Aorta (tissue), 5 donors: ENCODE data around the gene RAB8A. TPM values are rescaled to one million over a fixed set of nuclear protein-coding genes. Genes with fewer than 3 reads are reported as not detected.

Experiments
- ATAC-seq: fragments of 200-7000 bp; cut with Tn5 transposase; one replicate; pipeline ENCODE4 v1.9.1; 2022; ENCODE audit warnings: moderate library complexity; ENCODE audit not compliant: low FRiP score
- DNase-seq, 2 donors: peaks; one replicate each; pipeline ENCODE4 v3.0.0-alpha.2; 2020
- H3K27ac ChIP-seq, 2 donors: one replicate each; pipeline ENCODE4 v1.5.1; 2013; ENCODE audit warnings: low read length in 2 of 2, mild to moderate bottlenecking in 2 of 2, moderate library complexity in 2 of 2, control low read depth in 1 of 2, inconsistent platforms in 1 of 2, low read depth in 1 of 2
- H3K27me3 ChIP-seq, 2 donors: one replicate each; pipeline ENCODE4 v1.6.1; 2013; ENCODE audit warnings: control low read depth in 1 of 2, low read length in 1 of 2, mild to moderate bottlenecking in 1 of 2, moderate library complexity in 1 of 2; ENCODE audit not compliant: insufficient read depth in 2 of 2, control insufficient read depth in 1 of 2
- H3K36me3 ChIP-seq, 2 donors: one replicate each; pipeline ENCODE4 v1.6.1; 2013; ENCODE audit warnings: control low read depth in 1 of 2, low read length in 1 of 2, mild to moderate bottlenecking in 1 of 2; ENCODE audit not compliant: insufficient read depth in 2 of 2, control insufficient read depth in 1 of 2
- H3K4me1 ChIP-seq, 2 donors: one replicate each; pipeline ENCODE4 v1.6.1; 2013; ENCODE audit warnings: low read length in 2 of 2, control low read depth in 1 of 2, mild to moderate bottlenecking in 1 of 2, moderate library complexity in 1 of 2; ENCODE audit not compliant: insufficient read depth in 2 of 2, control insufficient read depth in 1 of 2
- H3K4me3 ChIP-seq, 2 donors: one replicate each; pipeline ENCODE4 v1.5.1; 2013; ENCODE audit warnings: low read length in 2 of 2, control low read depth in 1 of 2, mild to moderate bottlenecking in 1 of 2
- H3K9me3 ChIP-seq: one replicate; pipeline ENCODE4 v1.6.1; 2013; ENCODE audit warnings: mild to moderate bottlenecking, low read length; ENCODE audit not compliant: control insufficient read depth
- WGBS, 2 donors: extraction: QIAGEN DNeasy Blood & Tissue Kit; methylation state at CpG; one replicate each; pipeline ENCODE4 v1.1.7; 2013; 5-methylcytosine and 5-hydroxymethylcytosine counted together
- intact Hi-C, 2 donors: fragments of 100-400 bp; cut with DNase I; formaldehyde crosslinking; loops; one replicate each; pipeline versions ENCODE4 v1.14.2 to v1.15.0; 2022
- polyA plus RNA-seq, 2 donors: library from polyadenylated mRNA; stranded (reverse); fragments of 200-250 nt; gene quantifications; one replicate each; pipeline ENCODE4 v1.2.3, GENCODE V29; 2013
- total RNA-seq, 2 donors: library from RNA; stranded (reverse); fragmentation: NEBNext Ultra II Directional; extraction: Animal tissue kit (Norgen Biotek cat#: 25700); gene quantifications; one replicate each; pipeline ENCODE4 v1.2.1, GENCODE V29; 2021
- donor health status: healthy with polysubstance abuse.
- donor health status: Bipolar disorder and iron deficiency.
- donor health status: DM: no; HTN: no; CAD: no.
- donor health status: DM: no; HTN: no; CAD: no.
- donor health status: DM: yes; HTN: yes; CAD: no.

Gene RAB8A
- total and polyA plus RNA-seq, 4 donors: 17.6 to 56.7 (median 40.8) TPM

DNA sequence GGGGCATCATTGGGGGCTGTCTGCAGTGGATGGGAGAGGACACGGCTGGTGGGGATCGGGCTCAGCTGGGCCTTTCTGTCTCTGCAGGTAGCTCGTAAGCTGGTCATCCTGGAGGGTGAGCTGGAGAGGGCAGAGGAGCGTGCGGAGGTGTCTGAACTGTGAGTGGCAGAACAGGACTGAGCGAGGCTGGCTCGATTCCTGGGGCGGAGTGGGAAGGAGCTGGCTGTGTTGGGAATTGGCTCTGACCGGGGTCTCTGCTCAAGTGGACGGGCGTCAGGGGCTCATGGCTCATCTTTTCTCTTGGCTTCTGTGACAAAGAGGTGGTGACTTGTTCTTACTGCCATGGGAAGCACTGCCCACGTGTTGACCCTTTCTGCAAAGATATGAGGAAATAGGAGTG lies 23.7 kb upstream of the RAB8A start:
- intact Hi-C loops: no loop called here
- ATAC-seq (no peak), DNase-seq (no peak)
- Histone ChIP-seq H3K27ac (peak overlapping the region in 1 of 2 donors; percentile 42), H3K4me3 (no peak overlapping the region), H3K27me3 (no peaks in the 10 kb centered on the region), H3K9me3 (no peaks in the 10 kb centered on the region), H3K36me3 (peaks cover 12 to 34% of the 10 kb centered on the region in 2 donors), H3K4me1 (no peaks in the 10 kb centered on the region)
- 30 to 40% methylated on average over 12 of the region's 12 CpGs for WGBS, 2 donors

DNA sequence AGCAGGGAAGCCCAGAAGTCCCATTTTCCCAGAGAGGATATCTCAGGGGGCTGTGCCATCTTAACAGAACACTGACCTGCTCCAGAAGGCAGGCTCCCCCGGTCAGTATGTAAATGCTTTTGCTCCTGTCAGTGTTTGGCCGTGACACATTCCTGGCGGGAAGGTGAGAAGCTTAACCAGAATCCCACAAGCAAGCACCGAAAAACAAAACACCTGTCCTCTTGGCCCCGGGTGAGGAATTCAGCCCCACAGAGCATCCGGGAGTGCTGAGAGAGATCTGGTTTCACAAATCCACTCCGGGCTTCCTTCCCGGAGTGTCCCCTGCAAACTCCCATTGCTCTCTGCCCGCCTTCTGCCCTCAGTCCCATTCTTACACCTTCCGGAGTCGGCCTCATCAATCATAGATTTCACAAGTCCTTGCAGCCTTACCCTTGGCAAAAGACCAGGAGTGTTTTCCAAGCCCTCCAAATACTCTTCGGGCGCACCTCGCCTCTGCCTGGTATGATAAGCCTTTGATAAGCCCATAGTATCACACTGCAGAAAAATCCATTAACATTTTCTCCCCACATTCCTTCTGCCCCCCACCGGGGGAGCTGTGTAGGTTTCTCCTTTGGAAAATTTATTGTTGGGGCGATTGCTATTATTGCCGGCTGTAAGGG lies 23.2 kb upstream of the RAB8A start:
- H3K9me3 ChIP-seq: no peaks in the 10 kb centered on the region
- ATAC-seq (no peak), DNase-seq (no peak)
- peak overlapping the region in 1 of 2 donors; percentile 42 for H3K27ac ChIP-seq
- peaks cover 12 to 35% of the 10 kb centered on the region in 2 donors for H3K36me3 ChIP-seq
- intact Hi-C loops: no loop called here
- no peaks in the 10 kb centered on the region for H3K27me3 ChIP-seq
- peaks cover 0 to under 1% of the 10 kb centered on the region in 2 donors for H3K4me1 ChIP-seq
- H3K4me3 ChIP-seq: no peak overlapping the region
- WGBS, 2 donors: 24 to 30% methylated on average over 17 of the region's 17 CpGs

DNA sequence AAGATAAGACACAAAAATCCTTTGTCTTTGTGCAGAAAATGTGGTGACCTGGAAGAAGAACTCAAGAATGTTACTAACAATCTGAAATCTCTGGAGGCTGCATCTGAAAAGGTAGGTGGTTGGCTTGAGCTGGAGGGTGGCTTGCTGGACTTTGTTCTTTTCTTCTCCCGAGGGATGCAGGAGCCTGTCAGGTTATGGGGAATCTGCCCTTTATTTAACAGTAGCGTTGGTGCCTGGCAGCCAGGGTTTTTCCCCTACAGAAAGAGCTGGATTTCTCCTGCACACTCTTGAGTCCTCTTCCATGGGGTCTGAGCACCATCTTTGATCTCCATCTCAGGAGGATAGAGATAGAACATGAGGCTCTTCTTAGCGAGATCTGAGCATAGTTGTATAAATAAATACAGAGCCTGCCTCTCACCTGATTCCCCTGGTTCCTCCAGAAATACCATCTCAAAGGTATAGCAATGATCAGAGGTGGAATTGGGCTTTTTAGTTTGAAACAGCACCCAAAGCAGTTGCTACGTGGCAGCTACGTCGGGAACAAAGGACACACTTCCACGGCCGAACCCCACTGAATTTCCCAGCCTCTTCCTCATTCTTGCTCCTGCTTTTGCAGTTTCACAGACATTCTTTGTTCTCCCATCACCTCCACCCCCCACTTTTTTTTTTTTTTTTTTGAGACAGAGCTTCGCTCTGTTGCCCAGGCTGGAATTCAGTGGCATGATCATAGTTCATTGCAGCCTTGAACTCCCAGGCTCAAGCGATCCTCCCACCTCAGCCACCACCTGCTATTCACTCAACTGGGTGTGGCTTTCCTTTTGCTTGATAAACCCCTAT lies 22.5 kb upstream of the RAB8A start:
- intact Hi-C loops: no loop called here
- DNase-seq (no peak), ATAC-seq (no peak)
- Histone ChIP-seq H3K27ac (no peak overlapping the region), H3K4me3 (no peak overlapping the region), H3K27me3 (no peaks in the 10 kb centered on the region), H3K4me1 (peaks cover 0 to 2% of the 10 kb centered on the region in 2 donors), H3K9me3 (no peaks in the 10 kb centered on the region), H3K36me3 (peaks cover 9 to 35% of the 10 kb centered on the region in 2 donors)
- 56% methylated on average over 10 of the region's 10 CpGs for WGBS, 2 donors

DNA sequence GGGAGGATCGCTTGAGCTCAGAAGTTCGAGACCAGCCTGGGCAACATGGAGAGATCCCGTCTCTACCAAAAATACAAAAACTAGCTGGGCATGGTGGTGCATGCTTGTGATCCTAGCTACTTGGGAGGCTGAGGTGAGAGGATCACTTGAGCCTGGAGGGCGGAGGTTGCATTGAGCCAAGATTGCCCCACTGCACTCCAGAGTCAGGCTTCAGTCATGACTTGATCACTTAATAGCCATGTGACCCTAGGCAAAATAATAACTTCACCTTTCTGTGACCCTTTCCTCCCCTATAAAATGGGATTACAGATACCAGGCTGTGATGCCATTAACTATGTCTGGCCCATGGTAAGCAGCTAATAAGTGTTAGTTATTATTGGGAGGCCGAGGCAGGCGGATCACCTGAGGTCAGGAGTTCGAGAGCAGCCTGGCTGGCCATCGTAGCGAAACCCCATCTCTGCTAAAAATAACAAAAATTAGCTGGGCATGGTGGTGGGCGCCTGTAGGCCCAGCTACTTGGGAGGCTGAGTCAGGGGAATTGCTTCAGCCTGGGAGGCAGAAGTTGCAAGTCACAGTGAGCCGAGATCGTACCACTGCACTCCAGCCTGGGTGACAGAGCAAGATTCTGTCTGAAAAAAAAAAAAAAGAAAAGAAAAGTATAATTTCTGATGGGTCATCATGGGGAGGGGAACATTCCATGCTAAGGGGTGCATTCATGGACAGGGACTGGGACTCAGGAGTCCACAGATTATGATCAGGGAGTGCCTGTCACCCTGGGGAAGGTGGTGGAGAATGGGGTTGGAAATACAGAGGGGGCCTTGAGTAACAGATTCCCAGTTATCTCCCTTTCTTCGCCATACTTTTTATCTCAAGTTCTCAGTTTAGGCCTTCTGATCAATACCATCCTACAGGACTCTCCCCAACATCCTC lies 19.9 kb upstream of the RAB8A start:
- intact Hi-C loops: no loop called here
- Histone ChIP-seq H3K27me3 (no peaks in the 10 kb centered on the region), H3K36me3 (peaks cover 6 to 28% of the 10 kb centered on the region in 2 donors), H3K4me1 (peaks cover 0 to 2% of the 10 kb centered on the region in 2 donors), H3K4me3 (no peak overlapping the region), H3K27ac (no peak overlapping the region), H3K9me3 (no peaks in the 10 kb centered on the region)
- DNase-seq (no peak), ATAC-seq (no peak)
- WGBS, 2 donors: 92% methylated on average over 13 of the region's 13 CpGs

DNA sequence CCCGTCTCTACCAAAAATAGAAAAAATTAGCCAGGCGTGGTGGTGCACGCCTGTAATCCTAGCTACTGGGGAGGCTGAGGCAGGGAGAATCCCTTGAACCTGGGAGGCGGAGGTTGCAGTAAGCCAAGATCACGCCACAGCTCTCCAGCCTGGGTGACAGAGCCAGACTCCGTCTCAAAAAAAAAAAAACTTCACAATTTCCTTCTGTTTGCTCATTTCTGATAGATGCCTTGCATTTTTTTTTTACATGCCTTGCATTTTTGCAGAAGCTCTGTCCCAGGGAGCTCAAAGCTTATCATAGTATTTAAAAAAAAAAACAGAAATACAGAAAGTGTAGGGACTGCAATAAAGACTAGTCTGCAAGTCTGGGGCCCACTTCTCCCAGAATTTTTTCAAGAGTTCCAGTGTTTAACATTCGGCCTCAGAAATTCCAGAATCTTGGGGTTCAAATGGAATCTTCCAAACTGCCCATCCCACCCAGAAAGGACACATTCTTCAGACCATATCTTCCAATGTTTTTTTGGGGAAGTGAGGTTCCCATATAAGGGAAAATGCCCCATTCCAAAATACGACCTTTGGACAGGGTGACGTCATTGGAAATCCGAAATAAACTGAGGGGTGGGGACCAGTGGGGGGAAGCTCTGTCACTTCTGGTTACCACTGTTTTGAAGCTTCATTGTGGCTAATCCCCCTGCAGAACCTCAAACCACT lies 17.2 kb upstream of the RAB8A start:
- no peaks in the 10 kb centered on the region for H3K9me3 ChIP-seq
- intact Hi-C loops: no loop called here
- DNase-seq (no peak), ATAC-seq (no peak)
- H3K36me3 ChIP-seq: peaks cover 6 to 20% of the 10 kb centered on the region in 2 donors
- 47 to 51% methylated on average over 10 of the region's 10 CpGs for WGBS, 2 donors
- H3K27ac ChIP-seq: no peak overlapping the region
- H3K4me3 ChIP-seq: no peak overlapping the region
- H3K4me1 ChIP-seq: peaks cover 0 to 2% of the 10 kb centered on the region in 2 donors
- H3K27me3 ChIP-seq: no peaks in the 10 kb centered on the region

DNA sequence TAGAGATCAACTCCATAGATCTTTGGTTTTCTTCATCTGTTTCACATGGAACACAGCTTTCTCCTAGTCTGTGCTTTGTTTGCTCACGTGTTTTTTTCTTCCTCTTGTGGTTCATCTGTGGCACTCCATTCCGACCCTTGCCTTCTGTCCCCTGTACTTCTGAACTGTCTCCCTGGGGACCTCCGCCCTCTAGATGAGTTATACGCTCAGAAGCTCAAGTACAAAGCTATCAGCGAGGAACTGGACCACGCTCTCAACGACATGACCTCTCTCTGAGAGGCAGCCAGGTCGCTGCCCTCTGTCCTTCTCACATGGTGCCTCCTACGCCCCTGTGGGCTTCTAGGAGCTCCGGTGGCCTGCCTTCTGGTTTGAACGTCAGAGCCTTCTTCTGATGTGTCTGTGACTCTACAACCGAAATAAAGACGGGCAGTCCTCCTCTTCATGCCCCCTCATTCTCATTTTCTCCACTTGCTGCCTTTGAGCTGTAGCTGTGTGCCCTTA lies 16.6 kb upstream of the RAB8A start:
- Histone ChIP-seq H3K4me1 (peaks cover 0 to 2% of the 10 kb centered on the region in 2 donors), H3K9me3 (no peaks in the 10 kb centered on the region), H3K27ac (no peak overlapping the region), H3K4me3 (no peak overlapping the region), H3K27me3 (no peaks in the 10 kb centered on the region), H3K36me3 (peaks cover 6 to 20% of the 10 kb centered on the region in 2 donors)
- intact Hi-C loops: no loop called here
- DNase-seq: no peak
- no peak for ATAC-seq
- 58 to 62% methylated on average over 13 of the region's 13 CpGs for WGBS, 2 donors

DNA sequence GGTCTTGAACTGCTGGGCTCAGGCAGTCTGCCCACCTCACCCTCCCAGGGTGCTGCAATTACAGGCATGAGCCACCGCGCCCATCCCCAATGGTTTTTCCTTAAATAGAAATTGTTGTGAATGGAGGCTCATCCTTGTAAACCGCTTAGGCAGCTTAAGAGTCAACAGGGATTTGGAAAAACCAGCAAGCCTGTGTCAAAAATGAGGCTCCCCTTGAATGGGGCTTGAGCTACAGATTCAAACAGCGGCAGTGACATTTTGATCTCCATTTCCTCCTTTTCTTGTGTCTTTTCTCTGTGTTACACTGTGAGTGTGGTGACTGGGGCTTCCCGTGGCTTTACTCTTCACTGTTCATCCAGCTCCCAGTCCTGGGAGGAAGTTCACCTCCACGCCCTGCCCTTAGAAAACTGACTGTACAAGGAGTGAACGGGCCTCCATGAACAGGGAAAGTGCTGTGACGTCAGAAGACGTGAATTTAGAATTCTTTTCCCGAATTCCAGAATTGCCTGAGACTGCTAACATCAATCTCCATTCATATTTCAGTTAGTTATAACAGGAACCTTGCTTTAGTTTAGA lies 15.3 kb upstream of the RAB8A start:
- Histone ChIP-seq H3K27ac (peak overlapping the region in 1 of 2 donors; percentile 35), H3K9me3 (no peaks in the 10 kb centered on the region), H3K27me3 (no peaks in the 10 kb centered on the region), H3K4me1 (peaks cover 0 to 2% of the 10 kb centered on the region in 2 donors), H3K36me3 (peaks cover 7 to 15% of the 10 kb centered on the region in 2 donors), H3K4me3 (no peak overlapping the region)
- intact Hi-C loops: no loop called here
- DNase-seq (no peak), ATAC-seq (no peak)
- WGBS, 2 donors: 64 to 66% methylated on average over 10 of the region's 10 CpGs
